ENCODE data around the gene RMI1.
"Not testable (repeated sequence)": the region's sequence is repeated elsewhere in the genome, so short reads cannot be mapped to it uniquely, and the experiment has no call there.

The RMI1 gene

GRCh38 chr9:84024041-84024575 is 43.5 kb downstream of the RMI1 start:
- DNase-seq = no peak

GRCh38 chr9:84027201-84027600 is 46.6 kb downstream of the RMI1 start:
- DNase-seq = no peak

GRCh38 chr9:84031534-84031933 is 50.9 kb downstream of the RMI1 start:
- DNase-seq = no peak

- not testable (repeated sequence) for DNase-seq
Observed at GRCh38 chr9:84041857-84042256, 61.3 kb downstream of the RMI1 start.

GRCh38 chr9:84045481-84046097 is 65.0 kb downstream of the RMI1 start:
- no peak for DNase-seq

Measured in stimulated activated CD4-positive, alpha-beta T cell treated with anti-CD3 and anti-CD28 coated beads, Interleukin-4, amount 100 ng/mL, for 4 hours (primary cell).